Sigmoid colon (tissue), 4 donors: ENCODE results near the gene KCNK2.

Source experiments
- CTCF ChIP-seq, 4 experiments: fragments of 450-650 bp in 3 of 4; fragments of 200-600 bp in 1 of 4; IDR thresholded peaks; one replicate each; pipeline ENCODE4 v1.5.1; 2016 to 2019; ENCODE audit warnings: antibody characterized with exemption in 4 of 4, mild to moderate bottlenecking in 3 of 4, moderate library complexity in 2 of 4
- POLR2AphosphoS5 ChIP-seq, 4 donors: sonication (generic); formaldehyde crosslinking; IDR thresholded peaks; one replicate each; pipeline ENCODE4 v1.6.1; 2017; ENCODE audit warnings: antibody characterized with exemption in 4 of 4

GRCh38 chr1:215241451-215241850 lies 158.9 kb downstream of the KCNK2 start:
- no peak for TF ChIP-seq CTCF (IDR thresholded peaks at IDR 0.05)
- no peak for TF ChIP-seq POLR2AphosphoS5 (IDR thresholded peaks at IDR 0.05)
